ENCODE results near the gene PARP14.
A peak's percentile ranks its signal among the peaks of the same experiment; 100 is the strongest.
"Not testable (repeated sequence)": the region's sequence is repeated elsewhere in the genome, so short reads cannot be mapped to it uniquely, and the experiment has no call there.

PARP14 gene, protein sequence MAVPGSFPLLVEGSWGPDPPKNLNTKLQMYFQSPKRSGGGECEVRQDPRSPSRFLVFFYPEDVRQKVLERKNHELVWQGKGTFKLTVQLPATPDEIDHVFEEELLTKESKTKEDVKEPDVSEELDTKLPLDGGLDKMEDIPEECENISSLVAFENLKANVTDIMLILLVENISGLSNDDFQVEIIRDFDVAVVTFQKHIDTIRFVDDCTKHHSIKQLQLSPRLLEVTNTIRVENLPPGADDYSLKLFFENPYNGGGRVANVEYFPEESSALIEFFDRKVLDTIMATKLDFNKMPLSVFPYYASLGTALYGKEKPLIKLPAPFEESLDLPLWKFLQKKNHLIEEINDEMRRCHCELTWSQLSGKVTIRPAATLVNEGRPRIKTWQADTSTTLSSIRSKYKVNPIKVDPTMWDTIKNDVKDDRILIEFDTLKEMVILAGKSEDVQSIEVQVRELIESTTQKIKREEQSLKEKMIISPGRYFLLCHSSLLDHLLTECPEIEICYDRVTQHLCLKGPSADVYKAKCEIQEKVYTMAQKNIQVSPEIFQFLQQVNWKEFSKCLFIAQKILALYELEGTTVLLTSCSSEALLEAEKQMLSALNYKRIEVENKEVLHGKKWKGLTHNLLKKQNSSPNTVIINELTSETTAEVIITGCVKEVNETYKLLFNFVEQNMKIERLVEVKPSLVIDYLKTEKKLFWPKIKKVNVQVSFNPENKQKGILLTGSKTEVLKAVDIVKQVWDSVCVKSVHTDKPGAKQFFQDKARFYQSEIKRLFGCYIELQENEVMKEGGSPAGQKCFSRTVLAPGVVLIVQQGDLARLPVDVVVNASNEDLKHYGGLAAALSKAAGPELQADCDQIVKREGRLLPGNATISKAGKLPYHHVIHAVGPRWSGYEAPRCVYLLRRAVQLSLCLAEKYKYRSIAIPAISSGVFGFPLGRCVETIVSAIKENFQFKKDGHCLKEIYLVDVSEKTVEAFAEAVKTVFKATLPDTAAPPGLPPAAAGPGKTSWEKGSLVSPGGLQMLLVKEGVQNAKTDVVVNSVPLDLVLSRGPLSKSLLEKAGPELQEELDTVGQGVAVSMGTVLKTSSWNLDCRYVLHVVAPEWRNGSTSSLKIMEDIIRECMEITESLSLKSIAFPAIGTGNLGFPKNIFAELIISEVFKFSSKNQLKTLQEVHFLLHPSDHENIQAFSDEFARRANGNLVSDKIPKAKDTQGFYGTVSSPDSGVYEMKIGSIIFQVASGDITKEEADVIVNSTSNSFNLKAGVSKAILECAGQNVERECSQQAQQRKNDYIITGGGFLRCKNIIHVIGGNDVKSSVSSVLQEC (N-terminal part only)

DNA sequence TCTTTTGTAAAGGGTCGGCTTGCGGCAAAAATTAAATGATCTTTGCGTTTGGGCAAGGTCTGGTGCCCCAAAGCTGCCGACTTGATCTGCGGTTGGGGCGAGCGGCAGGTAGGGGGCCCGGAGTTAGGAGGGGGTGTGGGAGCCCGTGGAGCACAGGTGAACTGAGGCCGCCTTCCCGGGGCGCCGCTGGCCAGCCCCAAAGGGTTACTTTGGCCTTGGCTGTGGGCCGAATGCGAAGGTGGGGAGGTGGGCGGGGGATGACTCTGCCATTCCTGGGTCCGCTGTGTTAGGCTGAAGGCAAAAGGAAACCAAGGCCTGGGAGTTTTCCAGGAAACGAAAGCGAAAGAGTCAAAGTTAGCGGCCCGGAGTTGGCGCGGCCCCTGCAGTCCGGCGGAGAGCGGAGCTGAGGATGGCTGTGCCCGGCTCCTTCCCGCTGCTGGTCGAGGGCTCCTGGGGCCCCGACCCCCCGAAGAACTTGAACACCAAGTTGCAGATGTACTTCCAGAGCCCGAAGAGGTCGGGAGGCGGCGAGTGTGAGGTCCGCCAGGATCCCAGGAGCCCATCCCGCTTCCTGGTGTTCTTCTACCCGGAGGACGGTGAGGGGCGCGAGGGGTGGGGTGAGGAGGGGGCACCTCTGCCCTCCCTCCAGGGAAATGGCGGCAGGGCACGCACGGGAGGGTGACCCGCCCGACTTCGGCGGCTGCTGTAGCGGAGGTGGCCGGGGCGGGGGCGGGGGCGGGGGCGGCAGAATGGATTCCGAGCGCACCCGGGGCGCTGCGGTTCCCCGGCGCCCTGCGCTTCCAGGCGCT, at the start of gene PARP14:
Gene PARP14 (plus strand): TSS at position 365 of the 809 bp plus-strand sequence. CDS start 45 bp downstream, at position 410.
- DNase-seq: peak; percentile 2 to 25

DNA sequence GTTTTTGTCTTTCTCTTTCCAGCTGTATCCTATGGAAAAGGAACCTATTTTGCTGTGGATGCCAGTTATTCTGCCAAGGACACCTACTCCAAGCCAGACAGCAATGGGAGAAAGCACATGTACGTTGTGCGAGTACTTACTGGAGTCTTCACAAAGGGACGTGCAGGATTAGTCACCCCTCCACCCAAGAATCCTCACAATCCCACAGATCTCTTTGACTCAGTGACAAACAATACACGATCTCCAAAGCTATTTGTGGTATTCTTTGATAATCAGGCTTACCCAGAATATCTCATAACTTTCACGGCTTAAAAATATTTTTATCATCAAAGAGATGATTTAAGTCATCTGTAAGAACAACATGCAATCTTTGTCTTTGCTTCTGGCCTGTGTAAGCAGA, 44.9 kb upstream of the PARP14 start:
- no peak for DNase-seq

GRCh38 chr3:122636697-122637096, 43.9 kb upstream of the PARP14 start:
- no peak for DNase-seq

DNA sequence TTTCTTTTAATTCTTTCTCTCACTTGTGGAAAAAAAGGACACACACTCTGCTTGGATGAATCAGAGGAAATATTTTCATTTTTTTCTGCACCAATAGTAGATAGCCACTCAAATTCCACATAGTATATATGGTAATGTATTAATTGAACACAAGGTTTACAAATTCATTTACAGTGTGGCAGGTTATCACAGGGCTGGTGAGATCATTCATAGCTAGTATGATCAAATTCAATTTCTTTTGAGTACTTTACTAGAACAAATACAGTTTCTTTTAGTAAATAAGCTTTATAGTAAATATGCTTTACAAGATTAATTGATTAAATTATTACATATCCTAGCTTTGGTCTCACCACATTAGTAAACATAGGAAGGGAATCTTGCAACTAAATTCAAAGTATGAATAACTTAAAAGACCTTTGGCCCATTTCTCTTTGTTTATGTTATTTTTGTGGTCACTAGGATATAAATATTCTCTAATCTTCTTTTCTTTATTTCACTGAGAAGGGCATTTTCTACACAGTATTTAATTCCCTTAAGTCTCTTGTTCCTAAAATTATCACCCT, 40.1 kb upstream of the PARP14 start:
- no peak for DNase-seq

DNA sequence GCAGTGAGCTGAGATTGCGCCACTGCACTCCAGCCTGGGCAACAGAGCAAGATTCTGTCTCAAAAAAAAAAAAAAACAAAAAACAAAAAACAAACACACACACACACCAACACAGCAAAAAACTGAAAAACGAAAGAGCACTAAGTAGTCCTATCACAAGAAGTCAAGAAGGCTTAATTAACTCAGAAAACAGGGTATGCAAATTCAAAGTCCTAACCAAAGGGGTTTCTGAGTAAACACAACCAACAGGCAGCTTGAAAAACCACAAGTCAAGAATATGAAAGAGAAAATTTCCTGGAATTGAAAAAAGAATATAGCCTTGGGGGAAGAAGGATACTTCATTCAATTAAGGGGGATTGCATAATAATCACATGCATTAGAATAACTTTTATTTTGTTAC, 37.7 kb upstream of the PARP14 start:
- no peak for DNase-seq

DNA sequence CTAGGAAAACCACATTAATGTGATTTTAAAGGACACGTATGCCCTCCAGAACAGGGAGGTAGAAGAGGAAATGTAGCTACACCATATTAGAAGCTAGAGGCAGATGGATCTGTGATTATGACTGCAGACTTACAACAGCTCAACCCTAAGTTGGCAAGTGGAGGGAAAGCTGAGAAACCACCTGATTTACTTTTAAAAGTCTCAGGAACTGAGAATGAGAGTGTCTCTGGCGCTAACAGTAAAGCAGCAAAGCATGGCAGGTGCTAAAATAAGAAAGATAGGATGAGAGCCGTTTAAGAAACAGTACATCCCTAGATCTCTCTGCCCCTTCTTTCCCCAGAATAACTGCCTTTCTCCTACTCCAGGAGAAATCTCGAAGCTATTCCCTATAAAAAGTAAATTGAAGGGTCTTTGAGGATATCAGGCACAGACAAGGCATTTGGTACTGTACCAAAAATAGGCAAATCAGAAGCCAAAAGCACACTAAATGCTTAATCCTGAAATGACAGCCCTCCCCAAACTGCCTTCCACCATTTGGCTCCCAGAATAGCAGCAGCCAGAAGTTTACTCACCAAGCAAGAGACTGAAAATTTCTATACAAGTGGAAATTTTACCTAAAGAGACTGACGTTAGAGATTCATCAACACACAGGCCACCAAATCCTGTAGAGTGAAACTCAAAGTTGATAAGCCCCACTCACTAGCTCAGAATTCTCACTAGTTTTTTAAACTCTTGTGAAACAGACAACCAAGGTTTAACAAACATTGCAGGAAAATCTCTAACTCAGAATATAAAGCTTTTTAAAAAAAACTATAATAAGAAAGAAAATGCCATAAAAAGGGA, 34.3 kb upstream of the PARP14 start:
- no peak for DNase-seq

DNA sequence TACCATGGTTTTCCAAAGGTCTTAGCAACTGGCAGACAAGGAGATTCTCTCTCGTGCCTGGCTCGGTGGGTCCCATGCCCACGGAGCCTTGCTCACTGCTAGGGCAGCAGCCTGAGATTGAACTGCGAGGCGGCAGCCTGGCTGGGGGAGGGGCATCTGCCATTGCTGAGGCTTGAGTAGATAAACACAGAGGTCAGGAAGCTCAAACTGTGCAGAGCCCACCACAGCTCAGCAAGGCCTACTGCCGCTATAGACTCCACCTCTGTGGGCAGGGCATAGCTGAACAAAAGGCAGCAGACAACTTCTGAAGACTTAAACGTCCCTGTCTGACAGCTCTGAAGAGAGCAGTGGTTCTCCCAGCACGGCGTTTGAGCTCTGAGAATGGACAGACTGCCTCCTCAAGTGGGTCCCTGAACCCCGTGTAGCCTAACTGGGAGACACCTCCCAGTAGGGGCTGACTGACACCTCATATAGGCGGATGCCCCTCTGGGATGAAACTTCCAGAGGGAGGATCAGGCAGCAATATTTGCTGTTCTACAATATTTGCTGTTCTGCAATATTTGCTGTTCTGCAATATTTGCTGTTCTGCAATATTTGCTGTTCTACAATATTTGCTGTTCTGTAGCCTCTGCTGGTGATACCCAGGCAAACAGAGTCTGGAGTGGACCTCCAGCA, 29.3 kb upstream of the PARP14 start:
- DNase-seq: not testable (repeated sequence)

GRCh38 chr3:122651962-122652361, 28.7 kb upstream of the PARP14 start:
- DNase-seq: not testable (repeated sequence)

- DNase-seq: not testable (repeated sequence)
Observed at GRCh38 chr3:122658336-122658735, 22.3 kb upstream of the PARP14 start.

DNA sequence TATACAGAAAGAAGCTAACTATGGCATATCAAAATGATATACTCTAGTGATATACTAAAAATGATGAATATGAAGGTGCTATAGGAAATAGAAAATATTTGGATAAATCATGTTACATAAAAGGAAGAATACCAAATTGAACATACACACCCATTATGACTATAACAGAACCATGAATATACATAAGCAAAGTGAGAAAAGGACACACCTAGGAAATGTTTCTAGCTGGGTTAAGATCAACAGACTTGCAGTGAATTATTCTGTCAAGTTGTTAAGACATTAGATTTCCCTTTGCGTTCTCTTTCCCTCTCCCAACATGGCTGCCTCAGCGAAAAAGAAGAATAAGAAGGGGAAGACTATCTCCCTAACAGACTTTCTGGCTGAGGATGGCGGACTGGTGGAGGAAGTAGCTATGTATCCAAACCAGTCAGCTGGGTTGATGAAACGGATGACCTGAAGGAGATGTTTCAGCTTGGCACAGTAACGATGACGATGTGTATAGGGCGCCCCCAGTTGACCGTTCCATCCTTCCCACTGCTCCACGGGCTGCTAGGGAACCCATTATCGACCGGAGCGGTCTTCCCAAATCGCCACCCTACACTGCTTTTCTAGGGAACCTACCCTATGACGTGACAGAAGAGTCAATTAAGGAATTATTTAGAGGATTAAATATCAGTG, 20.2 kb upstream of the PARP14 start:
- no peak for DNase-seq

GRCh38 chr3:122661633-122662032, 19.0 kb upstream of the PARP14 start:
- no peak for DNase-seq

DNA sequence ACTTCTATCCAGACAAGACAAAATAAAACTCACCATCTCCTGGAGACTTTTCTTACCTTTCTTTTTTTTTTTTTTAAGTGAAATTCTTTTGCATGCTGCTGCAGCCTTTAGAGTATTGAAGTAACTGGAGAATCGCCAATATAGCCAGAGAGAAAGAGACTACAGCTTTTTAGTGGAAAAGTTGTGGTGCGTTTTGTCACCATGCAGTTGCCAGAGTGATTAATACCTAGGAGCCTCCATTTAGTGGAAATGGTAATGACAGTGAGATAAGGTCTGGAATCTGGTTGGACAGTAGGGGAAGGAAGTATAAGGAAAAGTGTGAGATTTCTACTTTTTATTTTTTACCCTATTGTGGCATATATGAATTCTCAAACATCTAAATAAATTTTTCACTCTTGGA, 18.1 kb upstream of the PARP14 start:
- DNase-seq: no peak

DNA sequence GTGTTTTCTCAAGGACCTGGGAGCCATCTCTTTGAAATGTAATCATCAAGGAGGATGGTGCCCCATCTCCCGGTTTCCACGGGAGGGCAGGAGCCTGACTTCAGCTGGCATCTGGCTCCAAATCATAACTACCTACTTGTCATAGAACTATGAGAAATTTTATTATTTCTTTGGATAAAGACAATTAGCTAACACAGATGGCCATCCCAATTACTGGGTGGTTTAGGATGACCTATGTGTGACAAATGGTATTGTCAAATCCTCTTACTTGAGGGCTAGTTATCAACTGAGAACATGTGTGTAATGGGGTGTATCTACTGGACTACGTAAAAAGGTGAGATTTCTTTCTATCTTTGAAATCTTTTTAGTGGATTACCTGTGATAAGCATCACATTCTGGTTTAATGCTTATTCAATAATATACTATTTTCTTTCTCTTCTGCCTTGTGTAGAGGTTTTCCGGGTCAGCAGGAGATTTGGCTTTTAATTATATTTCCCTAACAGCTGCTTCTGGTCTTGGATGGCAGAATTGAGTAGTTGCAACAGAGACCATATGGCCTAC, 15.3 kb upstream of the PARP14 start:
- no peak for DNase-seq

GRCh38 chr3:122665881-122666280, 14.8 kb upstream of the PARP14 start:
- no peak for DNase-seq

- no peak for DNase-seq
Observed at GRCh38 chr3:122668930-122669730, 11.5 kb upstream of the PARP14 start.

- no peak for DNase-seq
Observed at GRCh38 chr3:122671553-122671952, 9.1 kb upstream of the PARP14 start.

DNA sequence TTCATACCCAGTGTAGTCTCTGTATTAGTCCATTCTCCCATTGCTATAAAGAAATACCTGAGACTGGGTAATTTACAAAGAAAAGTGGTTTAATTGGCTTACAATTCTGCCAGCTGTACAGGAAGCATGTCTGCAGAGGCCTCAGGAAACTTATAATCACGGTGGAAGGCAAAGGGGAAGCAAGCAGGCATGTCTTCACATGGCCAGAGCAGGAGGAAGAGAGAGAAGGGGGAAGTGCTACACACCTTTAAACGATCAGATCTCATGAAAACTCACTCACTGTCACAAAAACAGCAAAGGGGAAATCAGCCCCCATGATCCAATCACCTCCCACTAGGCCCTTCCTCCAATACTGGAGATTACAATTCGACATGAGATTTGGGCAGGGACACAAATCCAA, 6.3 kb upstream of the PARP14 start:
- no peak for DNase-seq

GRCh38 chr3:122676759-122677158, 3.9 kb upstream of the PARP14 start:
- no peak for DNase-seq
